ENCODE results near the gene MT1B.
"Not testable (repeated sequence)": the region's sequence is repeated elsewhere in the genome, so short reads cannot be mapped to it uniquely, and the experiment has no call there.

MT1B gene

DNA sequence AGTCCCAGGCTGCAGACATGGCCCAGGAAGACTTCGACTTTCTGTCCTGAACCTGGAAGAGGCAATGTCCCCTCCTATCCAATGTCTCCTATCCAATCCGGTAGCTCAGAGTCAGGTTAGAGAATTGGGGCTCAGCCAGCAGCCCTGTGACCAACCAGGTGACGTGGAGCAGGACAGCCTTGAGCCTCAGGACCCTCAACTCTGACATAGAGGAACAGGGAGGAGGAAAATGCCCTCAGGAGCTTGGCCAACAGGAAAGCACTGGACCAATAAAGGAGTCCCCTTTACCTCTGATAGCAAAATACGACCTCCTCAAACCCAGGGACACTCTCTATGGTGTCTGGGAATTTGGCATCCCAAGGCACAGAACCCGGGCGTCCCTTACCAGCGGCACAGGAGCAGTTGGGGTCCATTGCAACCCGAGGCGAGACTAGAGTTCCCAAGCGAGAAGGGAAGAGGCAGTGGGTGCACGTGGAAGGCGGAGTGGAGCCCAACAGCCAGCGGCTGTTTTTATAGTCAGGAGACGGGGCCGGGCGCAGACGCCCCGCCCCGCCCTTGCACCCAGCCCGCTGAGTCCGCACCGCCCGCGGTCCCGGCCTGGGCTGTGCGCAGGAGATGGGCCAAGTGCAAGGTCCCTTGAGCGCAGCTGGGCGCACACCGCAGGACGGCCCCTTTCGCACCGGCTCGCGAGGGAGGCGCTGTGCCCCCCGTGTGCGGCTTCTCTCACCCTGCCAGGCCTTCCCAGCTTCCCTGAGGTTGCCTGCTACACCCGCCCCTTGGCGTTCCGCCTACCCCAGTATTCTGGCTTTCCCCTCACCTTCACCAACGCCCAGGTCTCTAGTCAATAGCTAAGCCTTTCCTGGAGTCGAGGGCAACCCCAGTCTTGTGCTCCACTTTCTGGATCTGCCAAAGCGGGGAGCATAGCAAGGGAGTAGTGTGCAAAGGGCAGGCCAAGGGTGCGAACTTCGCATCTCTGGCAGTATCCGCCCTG, 16.2 kb downstream of the MT1B start, which contains the start of gene MT1G:
TSS of gene MT1G (minus strand) at position 485 of the 991 bp plus-strand sequence. CDS start at position 413, 72 bp downstream.
- DNase-seq (ENCODE audit: low read depth) = no peak

DNA sequence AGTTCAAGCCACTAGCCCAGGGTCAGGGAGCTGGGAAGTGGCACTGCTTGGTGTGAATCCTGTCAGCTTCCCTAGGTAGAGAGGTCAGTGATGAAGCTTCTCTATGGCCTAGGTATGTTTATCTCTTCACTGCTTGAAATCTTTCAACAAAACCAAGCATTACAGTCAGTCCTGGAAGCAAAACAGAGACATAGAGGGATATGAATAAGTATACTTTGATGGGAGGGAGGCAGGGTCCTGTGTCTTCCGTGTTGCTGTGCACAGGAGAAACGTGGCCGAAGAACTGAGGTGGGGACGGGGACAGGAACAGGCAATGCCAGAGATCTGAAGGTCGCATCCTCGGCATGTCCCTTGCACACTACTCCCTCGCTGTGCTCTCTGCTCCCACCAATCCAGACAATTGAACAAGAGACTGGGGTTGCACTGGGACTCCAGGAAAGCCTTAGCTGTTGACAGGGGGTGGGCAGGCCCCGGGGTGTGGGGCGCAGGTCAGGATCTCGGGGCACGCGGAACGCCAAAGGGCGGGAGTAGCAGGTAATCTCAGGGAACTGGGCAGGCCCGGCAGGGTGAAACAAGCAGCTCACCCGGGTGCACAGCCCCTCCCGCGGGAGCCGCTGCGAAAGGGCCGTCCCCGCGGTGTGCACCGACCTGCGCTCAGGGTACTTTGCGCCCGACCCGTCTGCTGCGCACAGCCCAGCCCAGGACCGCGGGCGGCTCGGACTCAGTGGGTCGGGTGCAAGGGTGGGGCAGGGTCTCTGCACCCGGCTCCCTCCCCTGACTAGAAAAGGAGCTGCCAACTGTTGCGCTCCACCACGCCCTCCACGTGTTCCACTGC, 17.5 kb downstream of the MT1B start, which contains the start of gene MT1H:
TSS of gene MT1H (plus strand) at position 810 of the 835 bp plus-strand sequence. CDS start 71 bp downstream, outside the sequence.
- no peak for DNase-seq (ENCODE audit: low read depth)

DNA sequence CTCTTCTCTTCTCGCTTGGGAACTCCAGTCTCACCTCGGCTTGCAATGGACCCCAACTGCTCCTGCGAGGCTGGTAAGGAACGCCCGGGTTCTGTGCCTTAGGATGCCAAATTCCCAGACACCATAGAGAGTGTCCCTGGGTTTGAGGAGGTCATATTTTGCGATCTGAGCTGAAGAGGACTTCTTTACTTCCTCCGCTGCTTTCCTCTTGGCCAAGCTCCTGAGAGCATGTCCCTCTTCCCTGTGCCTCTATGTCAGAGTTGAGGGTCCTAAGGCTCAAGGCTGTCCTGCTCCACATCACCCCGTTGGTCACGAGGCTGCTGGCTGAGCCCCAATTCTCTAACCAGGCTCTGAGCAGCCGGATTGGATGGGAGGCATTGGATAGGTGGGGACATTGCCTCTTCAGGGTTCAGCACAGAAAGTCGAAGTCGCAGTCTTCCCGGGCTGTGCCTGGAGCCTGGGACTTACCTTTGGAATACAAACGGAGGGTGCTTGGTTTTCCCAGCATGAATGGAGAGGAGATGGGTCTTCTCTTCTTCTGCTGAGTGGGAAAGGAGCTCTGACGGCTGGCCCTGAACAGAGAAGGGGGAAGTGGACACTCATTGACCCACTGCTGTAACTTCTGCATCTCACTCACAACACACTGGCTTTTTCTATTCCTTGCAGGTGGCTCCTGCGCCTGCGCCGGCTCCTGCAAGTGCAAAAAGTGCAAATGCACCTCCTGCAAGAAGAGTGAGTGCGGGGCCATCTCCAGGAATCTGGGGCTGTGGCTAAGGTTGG, 18.3 kb downstream of the MT1B start:
- no peak for DNase-seq (ENCODE audit: low read depth)

DNA sequence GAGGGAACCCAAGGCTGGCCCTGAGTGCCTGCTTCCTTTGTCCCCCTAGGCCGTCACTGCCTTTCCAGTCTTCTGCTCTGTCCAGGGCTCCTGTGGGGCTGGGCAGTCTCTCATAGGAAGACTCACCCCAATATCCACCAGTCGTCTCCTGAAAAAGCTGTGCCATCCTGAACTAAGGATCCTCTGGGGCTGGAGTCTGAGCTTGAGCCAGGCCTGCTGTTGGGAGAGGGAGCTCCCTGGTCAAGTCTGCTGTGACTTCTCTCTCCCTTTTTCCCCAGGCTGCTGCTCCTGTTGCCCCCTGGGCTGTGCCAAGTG, 18.9 kb downstream of the MT1B start:
- DNase-seq (ENCODE audit: low read depth) = no peak

DNA sequence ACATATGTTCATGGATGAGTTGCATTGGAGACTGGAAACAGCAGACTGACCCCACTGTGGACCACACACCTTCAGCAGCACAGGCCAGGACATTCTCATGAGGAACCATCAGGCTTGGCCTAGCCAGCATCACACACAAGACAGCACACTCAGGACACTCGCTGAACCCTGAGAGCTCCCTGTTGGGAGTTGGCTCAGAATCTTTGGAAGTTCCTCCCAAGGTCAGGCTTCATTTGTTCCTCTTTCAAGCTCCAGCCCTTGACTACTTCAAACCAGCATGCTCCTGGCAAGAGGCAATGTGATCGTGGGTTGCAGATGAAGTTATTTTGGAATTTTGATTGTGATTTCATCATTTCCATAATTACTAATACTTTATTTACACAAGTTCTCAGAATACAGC, 20.0 kb downstream of the MT1B start:
- DNase-seq (ENCODE audit: low read depth) = peak; percentile 49

DNA sequence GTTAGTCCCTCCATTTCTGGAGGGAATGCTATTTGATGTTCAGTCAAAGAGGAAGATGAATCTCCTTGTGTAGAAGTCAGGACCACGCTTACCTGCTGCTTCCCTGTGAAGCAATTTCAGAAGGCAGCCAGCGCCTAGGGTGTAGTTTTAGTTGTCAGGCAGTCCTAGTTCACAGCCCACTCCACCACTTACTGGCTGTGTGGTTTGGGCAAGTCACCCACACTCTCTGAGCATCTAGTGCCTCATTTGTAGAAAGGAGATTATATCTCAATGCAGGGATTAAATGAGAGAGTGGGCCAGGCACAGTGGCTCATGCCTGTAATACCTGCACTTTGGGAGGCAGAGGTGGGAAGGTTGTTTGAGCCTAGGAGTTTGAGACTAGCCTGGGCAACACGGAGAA, 20.5 kb downstream of the MT1B start:
- DNase-seq (ENCODE audit: low read depth) = not testable (repeated sequence)

DNA sequence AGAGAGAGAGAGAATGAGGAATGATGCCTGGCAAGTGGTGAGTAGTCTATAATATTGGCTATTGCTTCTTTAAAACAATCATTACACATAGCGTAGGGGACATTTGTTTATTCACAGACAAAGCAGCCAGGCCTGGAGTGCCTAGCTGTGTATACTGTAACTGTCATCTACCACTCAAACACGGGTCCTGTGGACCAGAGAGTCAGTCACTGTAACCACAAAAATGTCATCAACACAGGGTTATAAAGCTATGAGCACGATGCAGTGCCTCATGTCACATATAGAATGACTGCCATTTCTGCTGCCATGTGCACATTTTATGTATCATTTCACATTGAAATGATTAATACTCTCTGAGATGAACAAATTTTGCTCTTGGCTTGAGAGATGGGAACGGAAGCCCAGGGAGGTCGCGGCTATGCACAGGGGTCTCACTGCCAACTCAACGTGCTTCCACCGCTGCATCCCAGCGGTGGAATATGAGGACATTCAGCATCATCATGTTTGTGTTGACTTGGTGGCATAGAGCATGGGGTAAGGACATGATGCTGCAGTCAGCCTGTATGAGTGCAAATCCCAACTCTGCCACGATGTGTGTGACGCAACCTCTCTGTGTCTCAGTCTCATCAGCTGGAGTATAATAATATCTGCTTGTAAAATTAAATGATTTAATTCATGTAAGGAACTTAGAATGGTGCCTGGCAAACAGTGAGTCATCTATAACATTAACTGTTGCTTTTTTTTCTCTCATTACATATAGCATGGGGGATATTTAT, 21.3 kb downstream of the MT1B start:
- DNase-seq (ENCODE audit: low read depth) = no peak

DNA sequence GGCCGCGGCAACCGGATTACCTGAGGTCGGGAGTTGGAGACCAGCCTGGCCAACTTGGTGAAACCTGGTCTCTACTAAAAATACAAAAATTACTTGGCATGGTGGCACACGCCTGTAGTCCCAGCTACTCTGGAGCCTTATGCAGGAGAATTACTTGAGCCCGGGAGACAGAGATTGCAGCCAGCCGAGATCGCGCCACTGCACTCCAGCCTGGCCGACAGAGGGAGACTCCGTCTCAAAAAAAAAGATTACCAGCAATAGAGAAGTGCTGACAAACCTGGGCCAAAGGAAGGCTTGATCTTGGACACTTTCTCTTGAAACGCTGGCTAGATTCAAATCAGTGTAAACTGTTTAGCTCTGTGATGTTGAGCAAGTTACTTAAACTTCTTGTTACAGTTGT, 22.2 kb downstream of the MT1B start:
- DNase-seq (ENCODE audit: low read depth) = peak; percentile 19

DNA sequence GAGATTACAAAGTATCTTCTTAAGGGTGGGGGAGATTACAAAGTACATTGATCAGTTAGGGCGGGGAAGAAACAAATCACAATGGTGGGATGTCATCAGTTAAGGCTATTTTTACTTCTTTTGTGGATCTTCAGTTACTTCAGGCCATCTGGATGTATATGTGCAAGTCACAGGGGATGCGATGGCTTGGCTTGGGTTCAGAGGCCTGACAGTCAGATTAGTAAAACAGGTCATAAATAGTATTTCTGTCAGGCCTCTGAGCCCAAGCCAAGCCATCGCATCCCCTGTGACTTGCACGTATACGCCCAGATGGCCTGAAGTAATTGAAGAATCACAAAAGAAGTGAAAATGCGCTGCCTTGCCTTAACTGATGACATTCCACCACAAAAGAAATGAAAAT, 22.9 kb downstream of the MT1B start:
- DNase-seq (ENCODE audit: low read depth) = not testable (repeated sequence)

DNA sequence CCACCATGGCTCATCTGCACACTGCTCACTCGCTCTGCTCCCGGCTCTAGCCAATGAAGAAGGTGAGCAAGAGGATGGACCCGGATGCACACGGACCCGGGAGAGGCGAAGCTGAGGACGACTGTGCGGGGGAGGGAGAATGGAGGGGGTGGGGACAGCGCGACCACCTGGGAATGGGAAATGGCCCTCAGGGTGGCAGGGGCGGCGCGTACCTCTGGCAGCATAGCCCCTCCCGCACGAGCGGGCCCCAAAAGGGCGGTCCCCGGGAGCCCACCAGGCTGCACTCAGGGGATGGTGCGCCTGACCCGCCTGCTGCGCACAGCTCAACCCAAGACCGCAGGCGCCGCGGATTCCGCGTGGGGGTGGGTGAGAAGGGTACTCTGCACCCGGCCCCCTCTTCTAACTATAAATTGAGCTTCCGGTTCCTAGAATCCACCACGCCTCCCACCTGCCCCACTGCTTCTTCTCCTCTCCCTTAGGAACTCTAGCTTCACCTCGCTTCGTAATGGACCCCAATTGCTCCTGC, 24.1 kb downstream of the MT1B start:
- no peak for DNase-seq (ENCODE audit: low read depth)

DNA sequence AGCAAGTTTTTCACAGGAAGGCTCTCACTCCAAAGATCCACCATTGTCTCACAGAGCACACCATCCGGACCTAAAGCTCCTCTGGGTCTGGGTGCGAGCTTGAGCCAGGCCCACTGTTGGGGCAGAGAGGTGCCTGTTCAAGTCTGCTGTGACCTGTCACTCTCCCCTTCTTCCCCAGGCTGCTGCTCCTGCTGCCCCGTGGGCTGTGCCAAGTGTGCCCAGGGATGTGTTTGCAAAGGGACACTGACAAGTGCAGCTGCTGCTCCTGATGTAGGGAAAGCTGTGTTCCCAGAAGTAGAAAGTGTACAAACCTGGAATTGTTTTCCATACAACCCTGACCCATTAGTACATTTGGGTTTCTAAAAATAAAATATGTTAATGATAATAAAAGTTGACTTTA, 25.8 kb downstream of the MT1B start:
- DNase-seq (ENCODE audit: low read depth) = no peak

DNA sequence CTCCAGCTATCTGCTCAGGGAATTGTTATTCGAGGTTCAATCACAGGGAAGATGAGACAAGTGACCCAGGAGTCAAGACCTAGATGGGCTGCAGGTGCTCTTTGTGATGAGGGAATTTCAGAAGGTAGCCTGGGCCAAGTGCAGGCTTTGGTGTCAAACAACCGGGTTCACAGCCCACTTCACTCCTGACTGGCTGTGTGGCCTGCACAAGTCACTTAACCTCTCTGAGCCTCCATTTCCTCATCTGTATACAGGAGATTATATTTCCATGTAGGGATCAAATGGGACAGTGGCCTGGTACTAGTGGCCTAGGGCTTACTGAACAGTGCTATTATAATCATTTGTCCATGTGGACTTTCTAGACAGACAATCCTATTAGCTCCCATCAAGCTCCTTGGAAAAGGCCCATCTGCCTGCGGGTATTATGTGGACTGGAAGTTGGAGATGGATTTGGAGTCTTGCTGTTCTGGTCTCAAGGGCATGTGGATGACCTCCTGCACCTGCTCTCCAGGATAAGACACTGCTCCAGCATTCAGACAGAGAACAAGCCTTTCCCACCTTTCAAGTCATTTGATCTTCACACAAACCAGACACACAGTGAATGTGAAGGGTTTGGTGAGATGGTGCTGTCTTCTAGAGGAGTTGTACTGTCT, 27.5 kb downstream of the MT1B start:
- DNase-seq (ENCODE audit: low read depth) = no peak

DNA sequence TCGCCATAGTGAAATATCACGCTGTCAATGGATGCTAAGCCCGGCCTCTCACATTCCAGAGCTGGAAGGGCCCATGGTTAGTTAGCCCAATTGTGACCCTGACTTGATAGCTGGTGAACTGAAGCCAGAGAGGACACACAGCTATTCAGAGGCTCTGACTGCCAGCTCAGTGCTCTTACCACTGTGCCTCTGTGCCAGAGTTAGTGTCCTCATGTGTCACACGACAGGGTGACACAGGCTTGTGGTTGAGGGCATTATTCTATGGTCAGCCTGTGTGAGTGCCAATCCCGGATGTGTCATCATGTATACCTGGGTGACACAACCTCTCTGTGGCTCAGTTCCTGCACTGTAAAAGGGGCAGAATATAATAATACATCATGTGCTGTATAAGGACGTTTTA, 28.1 kb downstream of the MT1B start:
- DNase-seq (ENCODE audit: low read depth) = no peak

DNA sequence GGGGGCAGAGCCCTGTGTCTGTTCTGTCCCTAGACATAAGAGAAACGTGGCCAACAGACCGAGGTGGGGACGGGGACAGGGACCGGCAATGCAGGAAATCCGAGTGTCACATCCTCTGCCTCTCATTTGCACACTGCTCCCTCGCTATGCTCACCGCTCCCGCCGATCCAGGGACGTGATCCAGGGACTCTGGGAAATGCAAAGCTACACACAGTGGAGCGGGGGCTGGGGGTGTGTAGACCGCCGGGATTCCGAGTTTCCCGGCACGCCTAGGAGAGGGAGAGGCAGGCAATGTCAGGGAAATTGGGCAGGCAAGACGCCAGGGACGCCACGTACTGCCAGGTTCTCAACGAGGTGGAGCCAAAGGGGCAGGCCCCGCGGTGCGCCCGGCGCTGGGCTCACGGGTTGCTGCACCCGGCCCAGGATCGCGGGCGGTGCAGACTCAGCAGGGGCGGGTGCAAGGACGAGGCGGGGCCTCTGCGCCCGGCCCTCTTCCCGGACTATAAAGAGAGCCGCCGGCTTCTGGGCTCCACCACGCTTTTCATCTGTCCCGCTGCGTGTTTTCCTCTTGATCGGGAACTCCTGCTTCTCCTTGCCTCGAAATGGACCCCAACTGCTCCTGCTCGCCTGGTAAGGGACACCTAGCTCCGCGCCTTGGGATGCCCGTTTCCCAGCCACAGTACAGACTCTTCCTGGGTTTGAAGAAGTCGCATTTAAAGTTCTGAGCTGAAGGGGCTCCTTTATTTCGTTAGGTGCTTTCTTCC, 30.4 kb downstream of the MT1B start, which contains the start of gene MT1X:
TSS of gene MT1X (plus strand) at position 532 of the 764 bp plus-strand sequence. CDS start at position 603, 71 bp downstream.
- peak; percentile 91 for DNase-seq (ENCODE audit: low read depth)

DNA sequence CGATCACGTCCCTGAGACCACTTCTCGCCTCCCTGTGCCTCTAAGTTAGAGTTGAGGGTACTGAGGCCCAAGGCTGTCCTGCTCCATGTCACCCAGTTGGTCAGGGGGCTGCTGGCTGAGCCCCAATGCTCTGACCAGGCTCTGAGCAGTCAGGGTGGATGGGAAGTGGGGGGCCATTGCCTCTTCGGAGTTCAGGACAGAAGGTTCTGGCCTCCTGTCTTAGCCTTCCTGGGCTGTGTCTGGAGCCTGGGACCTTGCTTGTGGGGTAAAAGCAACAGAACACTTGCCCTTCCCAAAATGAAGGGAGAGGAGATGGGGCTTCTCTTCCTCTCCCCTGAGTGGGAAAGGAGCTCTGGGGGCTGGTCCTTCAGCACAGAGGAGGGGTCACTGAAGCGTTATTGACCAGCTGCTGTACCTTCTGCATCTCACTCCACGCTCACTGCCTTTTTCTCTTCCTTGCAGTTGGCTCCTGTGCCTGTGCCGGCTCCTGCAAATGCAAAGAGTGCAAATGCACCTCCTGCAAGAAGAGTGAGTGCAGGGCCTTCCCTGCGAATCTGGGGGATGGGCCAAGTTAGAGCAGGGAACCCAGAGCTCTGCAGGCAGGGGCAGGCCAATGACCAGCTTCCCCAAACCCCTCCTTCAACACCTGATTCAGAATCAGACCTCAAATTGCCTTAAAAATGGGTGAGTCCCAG, 31.2 kb downstream of the MT1B start:
- no peak for DNase-seq (ENCODE audit: low read depth)

DNA sequence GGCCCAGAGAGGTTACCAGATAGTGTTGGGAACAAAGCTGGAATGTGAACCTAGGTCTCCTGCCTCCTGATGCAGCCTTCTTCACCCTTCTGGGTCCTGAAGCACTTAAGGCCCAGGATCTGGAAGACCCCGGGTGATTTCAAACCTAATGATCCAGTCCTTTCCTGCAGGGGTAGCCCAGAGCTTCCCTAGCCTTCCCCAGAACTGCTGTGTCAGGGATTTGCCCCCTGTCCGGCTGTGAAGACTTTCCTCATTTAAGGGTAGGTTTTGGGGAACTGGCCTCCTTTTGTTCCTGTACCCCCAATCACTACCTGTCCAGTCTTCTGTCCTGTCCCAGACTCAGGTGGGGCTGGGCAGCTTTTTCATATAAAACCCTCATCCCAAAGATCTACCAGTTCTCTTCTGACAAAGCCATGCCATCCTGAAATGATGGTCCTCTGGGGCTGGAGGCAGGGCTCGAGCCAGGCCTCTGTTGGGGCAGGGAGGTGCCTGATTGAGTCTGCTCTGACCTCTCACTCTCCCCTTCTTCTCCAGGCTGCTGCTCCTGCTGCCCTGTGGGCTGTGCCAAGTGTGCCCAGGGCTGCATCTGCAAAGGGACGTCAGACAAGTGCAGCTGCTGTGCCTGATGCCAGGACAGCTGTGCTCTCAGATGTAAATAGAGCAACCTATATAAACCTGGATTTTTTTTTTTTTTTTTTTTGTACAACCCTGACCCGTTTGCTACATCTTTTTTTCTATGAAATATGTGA, 31.9 kb downstream of the MT1B start:
- DNase-seq (ENCODE audit: low read depth) = no peak

DNA sequence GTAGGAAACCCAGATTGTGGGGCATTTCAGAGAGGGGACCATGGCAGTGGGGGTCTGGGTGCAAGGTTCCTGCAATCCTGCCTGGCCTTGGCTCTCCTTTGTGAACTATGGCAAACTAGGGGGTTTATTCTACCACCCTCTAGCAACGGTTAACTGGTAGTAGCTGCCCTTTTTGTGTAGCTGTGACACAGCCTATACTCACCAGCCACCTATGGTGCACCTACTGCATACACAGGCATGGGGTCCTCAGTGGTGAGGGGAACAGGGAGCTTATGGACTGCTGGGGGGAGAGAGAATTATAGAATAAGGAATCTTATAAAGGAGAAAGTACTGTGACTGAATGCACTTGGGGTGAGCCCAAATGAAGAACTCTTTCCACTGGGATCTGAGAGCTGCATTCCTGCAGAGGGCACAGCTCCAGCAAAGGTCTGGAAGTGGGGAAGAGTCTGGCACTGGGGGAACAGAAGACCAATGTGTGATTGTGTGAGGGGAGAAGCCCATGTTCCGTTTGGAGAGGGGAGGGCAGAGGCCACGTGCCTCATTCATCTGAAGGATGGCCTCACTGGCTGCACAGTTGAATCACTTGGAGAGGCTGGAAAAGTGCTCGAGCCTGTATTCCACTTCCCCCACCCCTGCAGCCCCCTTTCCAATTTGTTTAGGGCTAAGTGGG, 32.7 kb downstream of the MT1B start:
- DNase-seq (ENCODE audit: low read depth) = no peak

Data from fibroblast of gingiva (primary cell).